IPS-NIHi7 (cell line): ENCODE results near the gene FCRL1.
A peak's percentile ranks its signal among the peaks of the same experiment; 100 is the strongest.

Source experiments
- DNase-seq: peaks from one replicate; pipeline ENCODE4 v3.0.0; 2012; ENCODE audit warnings: mixed read lengths; ENCODE audit errors: extremely low spot score

The FCRL1 gene

GRCh38 chr1:157799996-157800395 lies 19.9 kb downstream of the FCRL1 start:
- DNase-seq, result no peak

DNA sequence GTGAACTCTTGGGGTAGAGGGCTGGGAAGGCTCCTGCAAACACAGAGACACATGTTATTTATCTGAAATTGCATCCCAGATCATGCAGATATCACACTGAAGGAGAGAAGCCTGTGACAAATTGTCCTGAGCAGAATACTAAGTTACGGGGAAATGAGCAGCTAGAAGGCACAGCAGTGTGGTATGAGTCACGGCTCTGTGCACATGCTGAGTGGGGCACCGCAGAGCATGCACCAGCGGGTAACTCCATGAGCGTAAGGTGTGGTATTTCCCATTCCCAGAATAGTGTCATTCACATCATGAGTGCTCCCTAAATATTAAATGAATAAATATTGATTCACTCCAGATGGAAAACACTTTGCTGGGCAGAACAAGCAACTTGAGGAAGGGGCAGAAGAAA lies 21.7 kb downstream of the FCRL1 start:
- no peak for DNase-seq

DNA sequence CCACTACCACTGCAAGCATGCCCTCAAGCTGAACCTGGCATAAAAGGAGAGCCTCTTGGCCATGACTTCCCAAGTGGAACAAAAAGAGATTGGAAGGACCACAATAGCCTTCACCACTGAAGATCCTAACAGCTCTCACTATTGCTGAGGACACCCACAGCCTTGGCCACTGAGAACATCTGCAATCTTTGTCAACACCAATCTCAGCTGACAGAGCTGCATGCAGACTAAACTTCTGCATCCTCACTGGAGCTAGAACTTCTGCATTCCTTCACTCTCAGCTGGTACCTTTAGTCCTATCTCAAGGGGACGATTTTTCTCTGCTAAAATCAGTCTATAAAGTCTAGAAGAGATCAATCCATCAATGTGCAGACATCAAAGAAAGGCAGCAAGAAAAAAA lies 34.7 kb downstream of the FCRL1 start:
- DNase-seq, result no peak

DNA sequence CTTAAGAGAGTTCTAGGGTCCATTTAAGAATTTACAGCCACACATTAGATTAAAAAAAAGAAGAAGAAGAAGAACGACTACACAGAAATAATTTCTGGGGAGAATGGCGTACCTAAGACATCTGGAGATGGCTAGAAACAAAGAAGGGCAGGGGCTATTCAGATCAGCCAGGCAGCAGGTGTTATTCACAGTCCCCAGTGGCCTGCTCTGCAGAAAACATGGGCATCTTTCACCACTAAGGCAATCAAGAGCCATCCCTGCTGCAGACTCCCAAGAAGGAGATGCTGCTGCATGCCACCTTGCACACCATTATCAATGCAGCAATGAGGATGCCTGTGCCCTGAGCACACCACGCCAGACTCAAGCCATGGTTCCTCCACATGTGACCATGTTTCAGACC lies 35.1 kb downstream of the FCRL1 start:
- DNase-seq, result no peak

GRCh38 chr1:157782931-157783330 lies 37.0 kb downstream of the FCRL1 start:
- DNase-seq, result no peak

DNA sequence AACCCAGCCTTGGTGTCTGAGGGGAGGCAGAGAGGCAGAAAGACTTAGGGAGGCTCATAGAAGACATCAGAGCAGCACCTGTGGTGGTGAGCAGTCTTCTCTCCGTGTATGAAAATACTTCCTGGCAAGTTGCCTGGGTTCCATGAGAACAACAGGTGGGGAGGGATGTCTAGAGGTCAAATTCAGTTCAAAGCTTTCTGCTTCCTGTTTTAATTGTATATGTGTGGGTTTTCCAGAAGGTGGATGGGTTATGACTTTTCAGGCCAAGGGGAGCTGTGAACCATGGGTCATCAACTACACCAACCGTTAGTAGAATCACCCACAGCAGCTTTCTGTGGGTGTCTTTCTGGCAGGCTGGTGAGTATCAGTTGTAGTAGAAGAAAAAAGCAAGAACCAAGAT lies 38.9 kb downstream of the FCRL1 start:
- DNase-seq, result no peak

DNA sequence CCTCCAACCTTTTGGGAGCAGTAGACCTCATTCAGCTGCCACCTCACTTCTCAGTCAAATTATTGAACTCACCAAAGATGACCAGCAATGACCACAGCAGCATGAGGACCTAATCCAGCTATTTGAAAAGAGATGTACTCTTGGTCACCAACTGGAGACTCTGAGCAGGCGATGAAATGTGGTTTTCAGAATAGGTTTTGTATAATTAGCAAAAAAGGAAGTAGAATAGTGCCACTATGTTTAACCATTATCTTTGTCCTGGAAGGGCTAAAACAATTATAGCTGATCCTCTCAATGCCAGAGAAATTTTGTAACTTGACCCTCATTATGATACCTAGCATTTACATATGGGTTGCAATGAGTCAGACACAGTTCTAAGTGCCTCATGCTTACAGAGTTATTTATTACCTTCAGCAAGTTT lies 42.9 kb downstream of the FCRL1 start, which contains the start of gene FCRL2:
Gene FCRL2, minus strand, starts transcription at position 162 of the 421 bp plus-strand sequence. Its CDS starts 59 bp downstream, at position 103.
- DNase-seq, result no peak

DNA sequence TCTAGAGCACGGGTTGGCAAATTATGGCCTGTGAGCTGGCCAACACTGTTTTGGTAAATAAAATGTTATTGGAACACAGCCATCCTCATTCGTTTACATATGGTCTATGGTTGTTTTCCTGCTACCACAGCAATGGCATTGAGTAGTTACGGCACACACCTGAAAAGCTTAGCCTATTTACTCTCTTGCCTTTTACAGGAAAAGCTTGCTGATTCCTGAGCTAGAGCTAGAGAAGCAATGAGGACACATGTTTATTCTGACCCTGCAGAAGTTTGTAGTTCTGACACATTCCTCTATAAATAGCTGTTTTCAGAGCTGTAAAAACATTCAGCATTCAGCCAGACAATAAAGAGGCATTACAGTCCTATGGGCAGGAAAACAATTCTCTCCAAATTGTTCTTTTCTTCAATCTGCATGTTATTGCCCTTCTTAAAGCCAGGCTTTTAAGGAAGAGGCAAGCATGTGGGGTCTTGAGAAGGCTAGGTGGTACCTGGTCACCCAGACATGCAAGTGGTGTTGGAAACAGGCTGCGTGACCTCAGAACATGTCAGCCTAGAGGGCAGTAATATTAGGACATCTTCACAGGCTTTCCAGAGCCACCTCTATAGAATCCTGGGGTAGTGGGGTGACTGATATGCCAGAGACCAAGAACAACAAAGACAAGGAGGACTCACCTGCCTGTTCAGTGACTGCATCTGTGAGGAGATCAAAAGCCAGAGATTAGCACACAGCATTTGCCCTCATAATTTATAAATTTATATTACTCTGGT lies 44.6 kb downstream of the FCRL1 start:
- DNase-seq, result no peak

- DNase-seq, result no peak
Observed at GRCh38 chr1:157774412-157774811, 45.5 kb downstream of the FCRL1 start.

DNA sequence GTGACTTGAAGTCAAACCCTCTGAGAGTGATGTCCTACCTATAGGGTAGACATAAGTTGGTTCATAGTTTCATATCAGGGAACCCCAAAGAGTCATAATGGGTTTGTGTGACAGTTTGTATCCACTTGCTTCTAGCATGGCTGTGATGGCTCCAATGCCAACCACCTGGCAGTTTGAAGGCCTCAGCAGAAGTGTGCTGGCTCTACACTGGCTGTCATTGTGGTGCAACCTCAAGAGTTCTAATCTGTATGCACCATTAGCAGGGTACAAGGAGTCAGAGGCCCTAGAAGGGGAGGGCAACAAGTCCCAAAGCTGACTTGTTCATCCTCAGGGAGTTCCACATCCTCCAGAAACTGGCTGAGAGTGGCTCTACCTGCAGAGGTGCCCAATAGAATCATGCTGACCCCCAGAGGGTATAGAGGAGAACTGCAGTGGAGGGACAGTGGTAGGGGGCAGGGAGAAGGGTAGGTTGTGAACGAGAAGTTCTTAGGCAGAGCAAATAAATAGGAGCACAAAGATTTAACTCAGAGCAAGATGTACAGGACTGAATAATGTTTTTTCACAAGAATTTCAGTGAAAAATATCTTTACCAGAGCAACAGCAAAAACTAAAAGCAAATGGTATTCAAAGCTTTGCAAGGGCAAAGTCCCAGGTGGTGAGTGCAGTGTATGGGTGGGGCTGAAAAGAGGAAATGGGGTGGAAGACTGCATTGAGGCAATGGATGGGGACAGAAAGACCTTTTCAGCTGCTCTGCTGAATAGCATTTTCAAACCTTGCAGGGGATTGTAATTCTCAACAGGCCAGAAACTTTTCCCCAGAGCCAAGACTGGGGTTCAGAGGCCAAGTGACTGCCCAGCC lies 46.2 kb downstream of the FCRL1 start:
- peak; percentile 78 for DNase-seq

DNA sequence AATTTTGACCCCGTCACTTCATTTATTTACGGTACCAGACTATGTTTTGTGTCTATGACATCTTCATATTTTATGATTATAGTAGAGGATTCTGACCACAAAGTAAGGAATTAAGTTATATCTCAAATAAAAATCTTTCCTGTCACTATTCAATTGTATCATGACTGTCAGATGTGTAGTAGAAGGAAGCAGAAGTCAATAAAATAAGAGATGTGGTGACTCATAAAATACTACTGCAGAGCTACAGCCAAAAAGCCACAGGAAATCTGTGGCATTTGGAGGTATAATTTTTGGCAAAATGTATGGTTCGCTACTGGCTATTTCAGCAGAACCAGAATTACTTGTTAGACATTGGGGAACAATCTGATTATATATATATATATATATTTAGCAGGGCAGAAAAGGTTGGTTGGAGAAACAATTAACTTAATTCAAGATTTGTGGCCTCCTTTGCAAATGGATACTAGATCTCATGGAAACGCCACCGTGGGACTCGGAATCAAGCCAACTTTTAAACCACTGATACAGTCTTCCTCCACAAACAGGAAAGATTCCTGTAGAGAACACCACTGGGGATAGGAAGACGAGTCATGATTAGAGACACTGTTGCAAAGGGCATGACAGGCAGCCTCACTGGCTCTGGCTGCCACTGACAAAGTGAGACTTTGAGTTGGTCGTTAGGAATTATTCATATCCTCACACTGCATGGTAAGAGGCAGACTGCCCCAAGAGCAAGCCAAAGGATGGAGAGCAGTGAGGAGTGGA lies 48.1 kb downstream of the FCRL1 start:
- no peak for DNase-seq

- peak; percentile 64 for DNase-seq
Observed at GRCh38 chr1:157770442-157771043, 49.4 kb downstream of the FCRL1 start.

GRCh38 chr1:157766792-157767191 lies 53.1 kb downstream of the FCRL1 start:
- no peak for DNase-seq

DNA sequence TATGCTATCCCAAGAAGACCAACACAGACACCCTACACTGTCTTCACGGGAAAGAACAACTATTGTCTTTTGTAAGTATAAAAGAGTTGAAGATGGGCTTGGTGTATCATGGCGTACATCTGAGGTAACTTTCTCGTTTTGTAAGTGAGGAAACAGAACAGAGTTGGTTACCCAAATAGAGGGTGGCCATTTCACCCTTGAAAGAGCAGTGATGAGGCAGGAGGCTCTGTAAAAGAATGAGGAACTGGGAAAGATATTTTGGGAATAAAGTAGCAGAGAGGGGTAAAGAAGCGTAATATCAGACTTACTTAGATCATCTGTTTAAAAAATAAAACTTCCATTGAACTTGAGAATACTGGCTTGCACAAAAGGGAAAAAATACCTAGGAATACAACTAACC lies 61.9 kb downstream of the FCRL1 start:
- DNase-seq, result no peak

DNA sequence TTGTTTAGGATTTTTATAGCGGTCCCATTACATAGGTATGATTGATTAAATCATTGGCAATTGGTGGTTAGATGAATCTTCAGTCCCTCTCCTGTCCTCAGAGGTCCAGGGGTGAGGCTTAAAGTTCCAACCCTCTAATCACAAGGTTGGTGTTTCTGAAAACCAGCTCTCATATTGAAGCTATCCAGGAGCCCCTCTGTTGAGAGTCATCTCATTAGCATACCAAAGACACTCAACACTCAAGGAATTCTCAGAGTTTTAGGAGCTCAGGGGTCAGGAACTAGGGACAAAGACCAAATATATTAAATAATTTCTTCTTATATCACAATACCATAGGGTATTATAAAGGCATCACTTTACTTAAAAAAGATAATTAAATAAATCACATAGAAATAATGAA lies 66.3 kb downstream of the FCRL1 start:
- no peak for DNase-seq

GRCh38 chr1:157751283-157751682 lies 68.6 kb downstream of the FCRL1 start:
- no peak for DNase-seq

- no peak for DNase-seq
Observed at GRCh38 chr1:157748262-157748817, 71.6 kb downstream of the FCRL1 start.
